DMS153 treated with DMSO at 0.1 percent for 48 hours (cell line): ENCODE measurements around the gene LCLAT1.
A peak's percentile ranks its signal among the peaks of the same experiment; 100 is the strongest.

ENCODE experiments used
- DNase-seq: peaks from one replicate; lab custom pipeline; 2025; ENCODE audit not compliant: unreplicated experiment; lab: John Stamatoyannopoulos, UW

Gene LCLAT1

GRCh38 chr2:30663806-30664205, 216.8 kb downstream of the LCLAT1 start:
- no peak for DNase-seq

DNA sequence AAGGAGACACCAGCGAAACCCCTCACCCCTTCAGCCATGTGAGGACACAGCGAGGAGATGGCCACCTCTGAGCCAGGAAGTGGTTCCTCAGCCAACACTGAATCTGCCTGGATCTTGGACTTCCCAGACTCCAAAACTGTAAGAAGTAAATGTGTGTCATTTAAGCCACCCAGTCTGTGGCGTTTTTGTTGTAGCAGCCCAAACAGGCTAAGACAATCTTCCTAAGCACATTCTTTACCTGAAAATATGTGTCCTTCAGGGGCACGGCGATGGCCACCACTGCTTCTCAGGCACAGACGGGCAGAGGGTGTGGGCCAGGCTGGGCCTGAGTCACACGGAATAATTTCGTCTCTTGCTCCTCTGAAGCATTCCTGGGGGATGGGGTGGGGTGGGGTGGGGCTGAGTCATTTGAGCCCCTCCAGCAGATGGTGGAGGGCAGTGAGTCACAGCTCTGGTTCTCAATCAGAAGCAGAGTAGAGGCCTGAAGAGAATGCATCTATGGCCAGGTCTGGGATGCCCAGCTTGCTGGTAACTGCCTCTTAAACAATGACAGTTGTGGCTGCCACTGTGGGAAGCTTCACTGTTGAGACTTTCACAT, 217.8 kb downstream of the LCLAT1 start:
- no peak for DNase-seq

- no peak for DNase-seq
Observed at GRCh38 chr2:30665761-30666265, 218.8 kb downstream of the LCLAT1 start.

- no peak for DNase-seq
Observed at GRCh38 chr2:30666266-30666874, 219.3 kb downstream of the LCLAT1 start.

DNA sequence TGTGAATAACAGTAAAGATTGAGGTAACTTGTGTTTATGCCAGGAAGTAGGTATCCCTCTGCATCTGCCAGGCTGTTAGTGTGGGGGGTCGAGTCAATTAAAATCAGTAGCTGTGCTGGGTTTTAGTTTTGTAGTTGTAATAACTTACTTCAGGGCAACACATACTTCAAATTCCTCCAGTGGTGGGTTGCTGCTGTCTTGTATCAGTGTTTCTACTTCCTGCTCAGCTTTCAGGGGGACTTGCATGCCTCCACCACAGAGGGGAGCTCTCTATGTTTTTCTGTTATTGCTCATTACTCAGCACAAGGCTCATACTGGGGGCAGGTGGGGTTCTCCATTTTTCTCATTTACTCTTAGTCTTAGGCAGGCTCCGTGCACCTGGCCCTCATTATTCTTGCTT, 223.4 kb downstream of the LCLAT1 start:
- DNase-seq, result no peak

DNA sequence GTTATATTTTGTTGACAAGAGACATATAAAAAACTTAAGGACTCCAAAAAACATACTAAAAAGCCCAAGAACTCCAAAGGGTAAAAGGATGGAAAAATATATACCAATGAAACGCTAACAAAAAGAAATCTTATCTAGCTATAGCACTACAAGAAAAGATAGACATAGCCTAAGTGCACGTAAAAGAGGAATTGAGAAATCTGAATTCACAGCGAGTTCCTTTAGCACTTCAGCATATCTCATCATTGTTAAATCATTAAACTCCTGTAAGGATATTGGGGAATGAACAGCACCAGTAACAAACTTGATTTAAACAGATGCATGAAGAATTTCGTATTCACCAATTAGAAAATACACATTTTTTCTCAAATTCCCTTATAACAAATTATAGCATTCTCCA, 226.1 kb downstream of the LCLAT1 start:
- DNase-seq, result no peak

- no peak for DNase-seq
Observed at GRCh38 chr2:30675758-30676157, 228.7 kb downstream of the LCLAT1 start.

DNA sequence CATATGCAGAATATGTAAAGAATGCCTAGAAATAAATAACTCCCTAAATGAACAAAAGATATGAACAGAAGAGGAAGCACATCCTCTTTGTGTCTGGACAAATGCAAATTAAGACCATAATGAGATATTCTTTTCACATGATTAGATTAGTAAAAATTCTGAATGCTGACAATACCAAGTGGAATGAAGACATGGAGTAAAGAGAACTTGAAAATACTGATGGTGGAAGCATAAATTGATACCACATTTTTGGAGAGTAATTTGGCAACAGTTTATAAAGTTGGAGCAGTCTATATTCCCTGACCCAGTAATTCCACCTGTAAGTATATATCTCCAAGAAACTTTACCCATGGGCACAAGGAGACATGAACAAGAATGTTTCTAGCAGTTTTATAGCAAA, 230.2 kb downstream of the LCLAT1 start:
- DNase-seq, result no peak

DNA sequence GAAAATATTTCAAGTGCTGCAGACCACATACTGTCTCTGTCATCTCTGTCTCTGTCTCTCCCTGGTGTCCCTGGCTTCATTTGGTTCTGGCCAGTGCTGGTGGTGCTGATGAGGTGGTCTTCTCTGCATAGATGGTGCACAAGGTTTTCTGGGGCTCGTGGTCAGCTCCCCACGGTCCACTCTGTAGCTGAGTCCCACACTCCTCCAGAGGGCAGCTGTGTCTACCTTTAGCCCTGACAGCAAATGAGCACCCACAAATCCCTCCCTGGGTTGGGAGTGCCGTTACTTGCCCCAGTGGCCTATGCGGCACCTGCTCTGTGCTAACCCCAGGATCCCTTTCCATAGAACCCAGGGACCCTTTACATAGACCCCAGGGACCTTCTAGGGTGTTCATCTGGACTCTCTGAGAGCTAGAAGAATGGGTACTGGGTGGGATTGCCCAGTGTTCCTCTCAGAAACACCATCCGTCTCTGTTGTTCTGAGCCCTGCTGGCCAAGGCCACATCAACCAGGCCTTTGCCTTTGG, 230.9 kb downstream of the LCLAT1 start:
- no peak for DNase-seq

- no peak for DNase-seq
Observed at GRCh38 chr2:30678410-30679137, 231.5 kb downstream of the LCLAT1 start.

GRCh38 chr2:30679426-30680088, 232.5 kb downstream of the LCLAT1 start:
- DNase-seq, result no peak

DNA sequence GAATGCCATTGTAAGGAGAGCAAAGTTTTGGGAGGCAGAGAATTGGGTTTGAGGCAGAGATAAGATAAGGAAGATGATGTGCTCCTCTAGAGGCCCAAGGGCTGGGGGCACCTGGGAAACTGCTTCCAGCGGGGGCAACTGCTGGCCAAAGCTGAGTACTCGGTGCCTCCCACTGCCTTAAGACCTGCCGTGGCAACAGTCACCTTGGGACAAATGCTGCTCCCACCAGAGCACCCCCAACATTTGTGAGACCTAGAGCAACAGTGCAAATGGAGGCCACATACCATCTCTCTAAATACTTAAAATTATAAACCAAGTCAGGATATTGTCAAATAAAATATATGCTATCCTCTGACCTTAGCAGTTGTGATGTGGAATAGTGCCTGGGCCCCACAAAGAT, 233.1 kb downstream of the LCLAT1 start:
- no peak for DNase-seq

- DNase-seq, result no peak
Observed at GRCh38 chr2:30681022-30681421, 234.0 kb downstream of the LCLAT1 start.

GRCh38 chr2:30683236-30683956, 236.3 kb downstream of the LCLAT1 start:
- DNase-seq, result no peak

- no peak for DNase-seq
Observed at GRCh38 chr2:30684026-30684425, 237.0 kb downstream of the LCLAT1 start.

GRCh38 chr2:30684516-30684915, 237.5 kb downstream of the LCLAT1 start:
- no peak for DNase-seq

DNA sequence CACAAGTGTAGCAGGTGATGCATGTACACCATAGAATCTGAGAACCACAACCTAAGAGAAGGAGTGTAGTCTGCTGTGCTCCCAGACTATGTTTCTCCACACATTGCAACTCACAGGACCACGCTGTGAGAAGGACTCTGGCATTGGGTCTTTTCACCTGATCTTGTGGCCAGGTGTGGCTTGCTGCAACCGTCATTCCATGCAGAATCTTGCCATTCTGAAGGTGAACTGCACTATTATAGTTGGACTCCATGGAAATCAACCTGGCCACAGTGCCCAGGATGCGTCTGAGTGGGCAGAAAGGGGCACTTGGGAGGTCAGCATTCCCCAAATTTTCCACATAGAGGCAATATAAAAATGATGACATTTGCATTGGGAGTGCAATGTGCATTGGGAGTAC, 237.9 kb downstream of the LCLAT1 start:
- DNase-seq, result no peak

DNA sequence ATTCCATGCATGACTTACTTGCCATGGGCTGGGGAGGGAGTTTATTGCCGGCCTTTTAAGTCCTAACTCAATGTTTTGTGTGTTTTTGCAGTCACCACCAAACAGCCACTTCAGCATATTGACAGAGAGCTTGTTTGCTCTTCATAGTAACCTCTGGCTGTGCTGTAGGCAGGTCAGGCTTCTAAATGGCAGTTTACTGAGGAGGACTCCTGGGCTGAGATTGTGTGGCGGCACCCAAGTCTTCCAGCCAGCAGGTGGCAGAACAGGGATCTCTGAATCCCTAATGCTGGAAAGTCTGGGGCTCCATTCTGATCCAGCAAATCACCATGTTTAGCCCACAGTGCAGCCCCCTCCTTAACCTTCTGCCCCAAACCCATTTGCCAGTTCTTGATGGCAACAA, 239.0 kb downstream of the LCLAT1 start:
- peak; percentile 47 for DNase-seq

- DNase-seq, result no peak
Observed at GRCh38 chr2:30686669-30687068, 239.6 kb downstream of the LCLAT1 start.

DNA sequence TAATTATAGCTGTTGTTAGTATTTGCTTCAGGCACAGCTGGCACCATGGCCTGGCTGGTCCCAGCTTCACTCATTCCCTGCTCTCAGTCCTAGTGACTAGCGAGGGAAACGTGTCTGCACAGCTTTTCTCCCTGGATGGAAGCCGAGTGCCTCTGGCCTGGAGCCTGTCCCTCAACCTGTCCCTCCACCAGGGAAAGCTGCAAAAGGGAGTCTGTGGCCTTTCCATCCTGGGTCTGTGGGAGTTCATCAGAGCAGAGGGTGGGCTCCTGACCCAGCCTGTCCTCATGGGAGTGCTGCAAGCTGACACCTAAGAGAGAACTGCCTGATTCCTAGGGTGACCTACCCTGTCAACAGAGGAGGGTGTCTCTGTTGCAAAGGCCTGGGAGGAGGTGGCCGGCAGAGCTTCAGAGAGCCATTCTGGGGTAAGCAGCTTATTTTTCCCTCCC, 241.9 kb downstream of the LCLAT1 start:
- no peak for DNase-seq
